Inflammatory macrophage treated with lipopolysaccharide for 1 hour (primary cell): ENCODE data around the gene ZNHIT2.
A peak's percentile ranks its signal among the peaks of the same experiment; 100 is the strongest.

ENCODE experiments used
- DNase-seq, 2 donors: peaks; one replicate each; pipeline ENCODE4 v3.0.0-alpha.2; 2020 to 2022

The ZNHIT2 gene

DNA sequence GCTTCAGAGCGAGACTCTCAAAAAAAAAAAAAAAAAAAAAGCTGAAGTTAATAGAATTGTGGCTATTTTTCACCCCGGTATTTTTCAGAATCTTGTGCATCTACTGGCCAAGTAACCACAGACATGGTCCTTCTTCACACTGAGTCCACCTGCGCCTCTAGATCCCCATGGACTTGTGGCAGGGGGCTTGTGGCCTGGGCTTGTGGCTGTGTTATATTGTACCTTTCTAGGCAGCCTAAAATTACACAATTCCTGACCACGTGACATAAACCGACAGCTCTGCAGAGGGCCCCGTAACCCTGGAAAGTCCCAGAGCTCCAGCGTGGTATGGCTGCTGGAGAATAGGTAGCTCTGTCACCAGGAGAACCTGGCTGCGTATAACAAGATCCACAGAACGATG is 48.3 kb downstream of the ZNHIT2 start:
- peak in 1 of 2 donors; percentile 50 for DNase-seq

DNA sequence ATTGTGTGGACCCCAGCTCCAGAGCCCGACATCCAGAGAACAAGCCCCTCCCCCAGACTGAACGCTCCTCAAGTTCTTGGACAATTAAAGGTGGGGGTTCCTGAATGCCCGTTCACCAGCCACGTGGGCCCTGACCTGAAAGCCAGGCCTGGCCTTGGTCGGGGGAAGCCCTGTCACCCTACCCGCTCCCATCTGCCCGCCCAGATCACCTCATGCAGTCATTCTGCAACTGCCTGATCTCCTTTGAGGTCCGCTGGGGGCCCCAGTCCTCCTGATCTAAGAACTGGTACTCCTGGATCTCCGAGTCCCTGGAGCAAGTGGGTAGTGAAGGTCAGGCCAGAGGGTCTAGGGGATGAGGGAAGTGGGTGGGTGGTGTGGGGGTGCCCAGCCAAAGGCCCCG is 50.1 kb downstream of the ZNHIT2 start:
- DNase-seq, result no peak

DNA sequence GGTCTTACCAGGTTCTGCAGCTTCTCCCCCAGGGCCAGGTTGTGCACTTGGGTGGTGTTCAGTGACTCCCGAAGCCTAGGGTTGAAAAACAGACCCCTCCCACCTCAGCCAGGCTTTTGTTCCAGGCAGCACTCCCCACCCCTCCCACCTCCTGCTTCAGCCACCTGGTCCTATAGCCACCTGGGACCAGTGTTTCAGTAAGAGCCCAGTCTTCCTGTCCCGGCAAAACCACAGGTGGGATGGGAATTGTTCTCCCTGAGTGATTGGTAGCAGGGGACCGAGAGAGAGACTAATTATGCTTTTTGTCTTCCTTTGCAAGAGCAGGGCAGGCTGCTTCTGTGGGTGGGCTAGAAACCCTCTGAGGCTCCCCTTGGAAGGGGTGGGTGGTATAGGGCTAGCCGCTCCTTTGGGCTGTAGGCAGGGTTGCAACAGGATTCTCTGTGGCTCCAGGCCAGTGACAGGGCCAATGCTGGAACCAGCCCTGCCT is 50.7 kb downstream of the ZNHIT2 start:
- DNase-seq, result no peak
